NCI-H524 (cell line): Measurements from ENCODE around the gene CPA5.

Experiments used
- DNase-seq, 2 experiments: peaks; one replicate each; lab custom pipeline; 2025; lab: John Stamatoyannopoulos, UW

Gene CPA5, protein sequence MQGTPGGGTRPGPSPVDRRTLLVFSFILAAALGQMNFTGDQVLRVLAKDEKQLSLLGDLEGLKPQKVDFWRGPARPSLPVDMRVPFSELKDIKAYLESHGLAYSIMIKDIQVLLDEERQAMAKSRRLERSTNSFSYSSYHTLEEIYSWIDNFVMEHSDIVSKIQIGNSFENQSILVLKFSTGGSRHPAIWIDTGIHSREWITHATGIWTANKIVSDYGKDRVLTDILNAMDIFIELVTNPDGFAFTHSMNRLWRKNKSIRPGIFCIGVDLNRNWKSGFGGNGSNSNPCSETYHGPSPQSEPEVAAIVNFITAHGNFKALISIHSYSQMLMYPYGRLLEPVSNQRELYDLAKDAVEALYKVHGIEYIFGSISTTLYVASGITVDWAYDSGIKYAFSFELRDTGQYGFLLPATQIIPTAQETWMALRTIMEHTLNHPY

GRCh38 chr7:130344271-130344866 is at the start of gene CPA5:
TSS of gene CPA5 (plus strand) at chr7:130344816. CDS start at chr7:130346486, 1,670 bp downstream.
- no peak for DNase-seq

GRCh38 chr7:130296221-130296951 is 48.2 kb upstream of the CPA5 start:
- DNase-seq, result no peak

- no peak for DNase-seq
Observed at GRCh38 chr7:130297628-130298543, 46.7 kb upstream of the CPA5 start.

GRCh38 chr7:130298544-130299326 is 45.9 kb upstream of the CPA5 start:
- DNase-seq, result no peak

DNA sequence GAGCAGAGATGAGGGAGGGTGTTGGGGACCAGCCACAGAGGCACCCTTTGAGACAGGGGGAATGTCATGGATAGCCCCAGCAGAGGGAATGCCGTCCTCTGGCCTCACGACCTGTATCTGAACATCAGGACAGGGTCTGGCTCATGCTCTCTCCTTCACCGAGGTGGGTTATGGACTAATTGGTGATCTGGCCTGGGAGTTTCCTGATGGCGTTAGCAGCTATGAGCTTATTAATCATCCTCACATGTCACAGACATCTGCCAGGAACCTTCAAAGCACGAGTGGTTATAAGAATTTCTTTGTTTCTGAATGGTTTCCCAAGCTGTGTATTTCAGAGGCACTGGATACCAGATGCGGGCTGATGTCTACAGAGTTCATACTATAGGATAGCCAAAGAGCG is 44.8 kb upstream of the CPA5 start:
- peak; percentile 10 to 80 for DNase-seq

DNA sequence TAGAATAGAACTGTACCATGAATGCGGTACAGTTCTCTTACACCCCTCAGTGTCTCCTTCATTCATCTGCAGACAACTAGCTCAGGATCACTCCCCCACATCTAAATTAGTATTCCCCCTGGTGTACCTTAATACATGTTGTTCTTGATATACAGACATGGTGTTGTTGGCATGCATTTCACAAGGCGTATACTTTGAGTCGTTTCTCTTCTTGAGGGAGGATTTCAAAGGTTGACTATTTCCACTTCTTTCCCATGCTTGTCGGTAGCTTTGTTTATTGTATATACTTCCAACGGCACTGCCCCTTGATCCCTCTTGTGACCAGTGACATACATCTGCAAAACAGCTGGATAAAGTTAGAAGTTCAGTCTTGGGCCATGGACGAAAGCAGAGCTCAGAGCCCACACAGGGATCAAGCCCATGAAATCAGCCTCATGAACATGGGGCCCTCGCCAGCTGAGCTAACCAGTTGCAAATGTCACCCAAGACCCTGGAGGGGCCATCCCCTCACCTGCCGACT is 43.1 kb upstream of the CPA5 start:
- DNase-seq, result no peak

GRCh38 chr7:130302649-130303048 is 42.0 kb upstream of the CPA5 start:
- DNase-seq, result no peak

- DNase-seq, result no peak
Observed at GRCh38 chr7:130303127-130303526, 41.5 kb upstream of the CPA5 start.

DNA sequence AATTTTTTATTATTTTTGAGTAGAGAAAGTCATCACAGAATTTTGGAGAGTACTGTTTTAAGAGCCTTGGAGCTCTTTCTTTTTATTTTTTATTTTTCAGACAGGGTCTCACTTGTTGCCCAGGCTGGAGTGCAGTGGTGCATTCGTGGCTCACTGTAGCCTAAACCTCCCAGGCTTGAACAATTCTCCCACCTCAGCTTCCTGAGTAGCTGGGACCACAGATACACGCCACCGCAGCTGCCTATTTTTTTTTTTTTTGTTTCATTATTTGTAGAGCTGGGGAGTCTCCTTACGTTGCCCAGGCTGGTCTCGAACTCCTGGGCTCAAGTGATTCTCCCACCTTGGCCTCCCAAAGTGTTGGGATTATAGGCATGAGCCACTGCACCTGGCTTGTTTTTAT is 41.1 kb upstream of the CPA5 start:
- DNase-seq, result no peak

DNA sequence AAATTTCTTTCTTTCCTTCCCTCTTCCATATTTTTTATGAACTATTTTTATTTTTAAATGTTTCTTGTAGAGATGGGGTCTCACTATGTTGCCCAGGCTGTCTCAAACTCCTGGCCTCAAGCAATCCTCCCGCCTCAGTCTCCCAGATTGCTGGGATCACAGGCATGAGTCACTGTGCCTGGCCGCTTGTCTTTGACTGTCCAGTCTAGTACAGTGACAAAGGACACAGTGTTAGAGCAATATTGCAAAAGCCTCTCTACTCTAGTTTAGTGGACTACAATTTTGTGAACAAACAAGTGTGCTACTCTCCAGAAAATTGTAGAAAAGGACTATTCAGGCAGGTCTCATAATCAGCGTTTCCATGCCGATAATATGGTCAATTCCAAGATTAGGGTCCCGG is 40.6 kb upstream of the CPA5 start:
- DNase-seq, result no peak

DNA sequence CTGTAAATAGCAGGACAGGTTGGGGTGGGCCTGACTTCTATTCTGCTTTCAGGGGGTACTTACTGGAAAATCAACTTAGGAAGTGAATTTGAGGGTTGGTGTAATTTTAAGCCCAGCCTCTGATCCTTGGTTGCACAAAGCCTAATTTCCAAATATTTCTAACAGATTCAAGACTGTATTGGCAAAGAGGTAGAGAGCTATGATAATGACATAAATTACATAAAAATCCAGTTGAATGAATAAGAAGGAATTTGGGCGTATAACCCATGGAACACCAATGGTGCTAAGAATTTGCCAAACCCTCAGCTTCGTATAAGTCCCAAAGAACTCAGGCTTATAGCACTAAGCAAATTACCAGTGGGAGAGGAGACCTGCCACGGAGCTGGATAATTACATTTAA is 39.7 kb upstream of the CPA5 start:
- no peak for DNase-seq

DNA sequence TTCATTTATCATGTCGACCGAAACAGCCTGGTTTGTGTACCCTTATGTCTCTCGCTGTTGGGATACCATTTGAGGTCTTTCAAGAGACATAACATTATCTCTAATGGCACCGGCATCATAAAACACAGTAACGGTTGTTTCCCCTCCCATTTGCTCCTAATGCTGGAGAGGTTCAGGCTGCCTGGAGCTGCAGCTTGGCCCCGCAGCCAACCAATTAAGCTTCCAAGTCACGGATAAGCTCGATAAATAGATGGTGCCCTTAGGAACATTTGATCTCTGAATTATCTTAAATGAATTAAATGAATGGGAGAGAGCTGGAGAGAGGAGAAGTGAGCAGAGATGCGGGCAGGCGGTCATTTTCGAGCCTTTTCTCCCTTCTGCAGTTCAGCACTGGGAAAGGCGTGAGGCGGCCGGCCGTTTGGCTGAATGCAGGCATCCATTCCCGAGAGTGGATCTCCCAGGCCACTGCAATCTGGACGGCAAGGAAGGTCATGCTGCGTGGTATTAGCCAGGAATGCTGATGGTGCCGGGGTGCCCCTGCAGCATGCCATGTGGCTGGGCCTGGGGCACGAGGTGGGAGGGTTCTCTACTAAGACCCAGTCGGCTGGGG is 39.1 kb upstream of the CPA5 start:
- DNase-seq, result no peak

GRCh38 chr7:130309986-130310385 is 34.6 kb upstream of the CPA5 start:
- no peak for DNase-seq

- no peak for DNase-seq
Observed at GRCh38 chr7:130314305-130314704, 30.3 kb upstream of the CPA5 start.

DNA sequence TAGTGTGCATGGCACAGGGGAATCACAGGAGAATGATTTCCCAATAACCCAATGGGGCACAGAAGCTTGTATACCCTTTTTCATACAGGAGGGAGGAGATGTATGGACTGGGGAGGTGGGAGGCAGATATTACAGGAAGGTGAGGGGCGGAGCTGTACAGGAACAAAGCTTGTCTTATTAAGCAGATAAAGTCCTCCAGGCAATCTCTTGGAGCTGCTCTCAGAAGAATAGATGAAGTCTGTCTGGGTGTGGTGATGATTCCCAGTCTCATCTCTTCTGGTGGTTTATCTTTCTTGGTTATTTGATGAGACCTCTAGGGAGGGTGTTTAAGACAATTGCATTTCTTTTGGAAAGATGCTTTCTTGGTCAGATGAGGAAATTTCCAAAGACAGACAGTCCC is 25.1 kb upstream of the CPA5 start:
- DNase-seq, result no peak

DNA sequence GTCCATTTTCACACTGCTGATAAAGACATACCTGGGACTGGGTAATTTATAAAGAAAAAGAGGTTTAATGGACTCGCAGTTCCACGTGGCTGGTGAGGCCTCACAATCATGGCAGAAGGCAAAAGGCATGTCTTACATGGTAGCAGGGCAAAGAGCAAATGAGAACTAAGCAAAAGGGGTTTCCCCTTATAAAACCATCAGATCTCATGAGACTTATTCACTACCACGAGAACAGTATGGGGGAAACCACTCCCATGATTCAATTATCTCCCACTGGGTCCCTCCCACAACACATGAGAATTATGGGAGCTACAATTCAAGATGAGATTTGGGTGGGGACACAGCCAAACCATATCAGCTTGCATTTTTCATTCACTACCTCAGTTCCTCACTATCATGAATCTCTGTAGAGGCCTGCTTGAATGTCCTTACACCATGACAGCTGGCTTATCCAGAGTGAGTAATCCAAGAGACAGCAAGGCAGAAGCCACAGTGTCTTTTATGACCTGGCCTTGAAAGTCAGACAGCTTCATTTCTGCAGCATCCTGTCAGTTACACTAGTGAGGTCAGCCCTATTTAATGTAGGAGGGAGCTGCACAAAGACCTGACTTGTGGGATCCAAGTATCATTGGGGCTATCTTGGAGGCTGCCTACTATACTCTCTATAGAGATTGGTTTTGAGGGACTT is 22.9 kb upstream of the CPA5 start:
- DNase-seq, result peak in 1 of 2 experiments; percentile 30

GRCh38 chr7:130322615-130323014 is 22.0 kb upstream of the CPA5 start:
- DNase-seq, result no peak

DNA sequence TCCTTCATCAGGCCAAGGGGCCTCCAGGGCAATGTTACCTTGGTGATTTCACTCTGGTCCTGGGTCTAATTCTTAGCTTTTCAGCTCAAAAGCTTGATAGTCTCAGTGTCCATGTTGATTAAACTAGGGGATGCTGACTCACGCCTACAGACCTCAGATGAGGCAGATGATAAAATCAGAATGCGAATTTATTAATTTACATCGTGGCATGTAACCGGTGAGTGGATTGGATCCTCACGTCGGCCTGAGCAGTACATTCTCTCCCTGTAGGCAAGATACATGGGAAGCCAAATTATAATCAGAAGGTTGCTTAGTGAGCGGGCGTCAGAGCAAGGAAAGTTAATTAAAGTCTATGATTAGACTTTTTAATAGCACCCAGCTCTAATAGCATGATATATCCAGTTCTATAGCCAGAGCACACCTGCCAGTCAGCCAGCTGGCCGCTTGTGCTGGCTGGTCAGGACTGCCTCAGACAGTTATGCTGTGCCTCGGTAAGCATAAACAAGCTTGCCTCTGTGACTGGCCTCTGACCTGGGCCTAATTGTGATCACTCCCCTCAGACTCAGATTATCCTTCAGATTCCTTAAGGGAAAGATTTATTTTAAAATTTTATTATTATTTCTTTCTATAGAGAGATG is 20.2 kb upstream of the CPA5 start:
- peak in 1 of 2 experiments; percentile 52 for DNase-seq

- DNase-seq, result peak; percentile 18 to 79
Observed at GRCh38 chr7:130329681-130330080, 14.9 kb upstream of the CPA5 start.
